LNCAP (cell line): ENCODE measurements around the gene DNASE1L3.

Experiments used
- CTCF ChIP-seq: fragments of 450-650 bp; IDR thresholded peaks from 2 replicates; pipeline ENCODE4 v1.5.1; 2017; ENCODE audit warnings: mild to moderate bottlenecking

The DNASE1L3 gene

GRCh38 chr3:58190882-58191281 is 19.9 kb downstream of the DNASE1L3 start:
- no peak for TF ChIP-seq CTCF

- TF ChIP-seq CTCF = no peak
These were observed 20.5 kb downstream of the DNASE1L3 start for GRCh38 chr3:58190291-58190690.

GRCh38 chr3:58189691-58190090 is 21.1 kb downstream of the DNASE1L3 start:
- TF ChIP-seq CTCF = no peak

GRCh38 chr3:58188921-58189451 is 21.8 kb downstream of the DNASE1L3 start:
- no peak for TF ChIP-seq CTCF

GRCh38 chr3:58188173-58188564 is 22.6 kb downstream of the DNASE1L3 start:
- no peak for TF ChIP-seq CTCF

- no peak for TF ChIP-seq CTCF
These were observed 25.8 kb downstream of the DNASE1L3 start for GRCh38 chr3:58184982-58185360.

GRCh38 chr3:58184309-58184981 is 26.3 kb downstream of the DNASE1L3 start:
- TF ChIP-seq CTCF = no peak

GRCh38 chr3:58183891-58184290 is 26.9 kb downstream of the DNASE1L3 start:
- TF ChIP-seq CTCF = no peak
